GM12878 (cell line): ENCODE data around the gene COMMD10. TPM values are rescaled to one million over a fixed set of nuclear protein-coding genes. Genes with fewer than 3 reads are reported as not detected.

Source experiments
- BCL3 ChIP-seq: IDR thresholded peaks from 2 replicates; pipeline ENCODE4 v1.6.1; 2011; ENCODE audit warnings: borderline replicate concordance, low read depth, mild to moderate bottlenecking, moderate library complexity, low read length; ENCODE audit not compliant: insufficient read depth, poor library complexity, severe bottlenecking
- CREB1 ChIP-seq: IDR thresholded peaks from 2 replicates; pipeline ENCODE4 v1.6.1; 2012; ENCODE audit warnings: low read depth, mild to moderate bottlenecking, inconsistent platforms
- ELK1 ChIP-seq: IDR thresholded peaks from 2 replicates; pipeline ENCODE4 v1.6.1; 2012; ENCODE audit warnings: low read depth, low read length, improper control_type of control experiment
- GABPA ChIP-seq: IDR thresholded peaks from 2 replicates; pipeline ENCODE4 v1.6.1; 2014; ENCODE audit warnings: antibody characterized with exemption, low read depth, mild to moderate bottlenecking, inconsistent platforms
- NFIC ChIP-seq: IDR thresholded peaks from 2 replicates; pipeline ENCODE4 v1.6.1; 2012; ENCODE audit warnings: low read depth, mild to moderate bottlenecking, inconsistent platforms, low read length, moderate library complexity
- NKRF ChIP-seq: fragments of 450-650 bp; conservative IDR thresholded peaks from 2 replicates; pipeline ENCODE4 v1.6.1; 2017; ENCODE audit warnings: mild to moderate bottlenecking, moderate library complexity
- RELA ChIP-seq: fragments of 450-650 bp; IDR thresholded peaks from 2 replicates; pipeline ENCODE4 v1.8.0; 2014; ENCODE audit warnings: borderline replicate concordance; ENCODE audit not compliant: partially characterized antibody
- RELB ChIP-seq: fragments of 450-650 bp; IDR thresholded peaks from 2 replicates; pipeline ENCODE4 v1.6.1; 2017; ENCODE audit warnings: low read depth, mild to moderate bottlenecking, moderate library complexity
- RUNX3 ChIP-seq: IDR thresholded peaks from 2 replicates; pipeline ENCODE4 v1.6.1; 2012; ENCODE audit warnings: low read length, inconsistent platforms
- SP1 ChIP-seq: IDR thresholded peaks from one replicate; pipeline ENCODE4 v1.6.1; 2011; ENCODE audit warnings: low read depth, low read length
- SRF ChIP-seq, 2 experiments: IDR thresholded peaks; 2 replicates each; pipeline ENCODE4 v1.6.1; 2011; ENCODE audit warnings: low read depth in 2 of 2, low read length in 2 of 2, mild to moderate bottlenecking in 1 of 2, moderate library complexity in 1 of 2
- ZNF207 ChIP-seq: fragments of 450-650 bp; IDR thresholded peaks from 2 replicates; pipeline ENCODE4 v1.6.1; 2014; ENCODE audit warnings: antibody characterized with exemption, mild to moderate bottlenecking, borderline replicate concordance
- ZNF687 ChIP-seq: fragments of 450-650 bp; IDR thresholded peaks from 2 replicates; pipeline ENCODE4 v1.6.1; 2017; ENCODE audit warnings: mild to moderate bottlenecking, moderate library complexity
- polyA plus RNA-seq, 11 experiments: library from polyadenylated mRNA; depleted of rRNA in 4 of 11; unstranded in 6 of 11; stranded (reverse) in 5 of 11; fragments of >200 nt; fragmentation: Nextera tagmentation in 4 of 11; fragmentation: Illumina TruSeq in 1 of 11; extraction: Ambion mirVana in 4 of 11; extraction: Trizol in 1 of 11; gene quantifications; 1 replicate in 1 of 11; 2 replicates in 10 of 11; pipeline versions ENCODE4 v1.2.1 to v1.2.3, GENCODE V29; 2011 to 2016; ENCODE audit warnings: inconsistent platforms in 2 of 11, missing spikeins in 2 of 11, low read depth in 1 of 11
- total RNA-seq, 4 experiments: library from RNA; depleted of rRNA in 3 of 4; stranded (reverse); fragments of >200 nt in 3 of 4; fragmentation: Illumina TruSeq in 1 of 4; extraction: Trizol in 1 of 4; gene quantifications; 2 replicates each; pipeline versions ENCODE4 v1.2.1 to v1.2.3, GENCODE V29; 2013 to 2021

Gene COMMD10
- total and polyA plus RNA-seq, 10 of the 15 experiments (the other 5 are each of a cell fraction or from before 2014, with no cell fraction given): 19.6 to 98.7 (median 28.0) TPM

- TF ChIP-seq ZNF687: peak; percentile 83; the same call in 1 of the 2 replicates
- TF ChIP-seq NKRF: peak; percentile 73
- peak; percentile 88 for TF ChIP-seq CREB1
- TF ChIP-seq ELK1: peak; percentile 65
- peak; percentile 73 for TF ChIP-seq RELA
- TF ChIP-seq GABPA: peak; percentile 80
- TF ChIP-seq NFIC: peak; percentile 35; the same call in 1 of the 2 replicates
- TF ChIP-seq RUNX3: peak; percentile 76
- peak; percentile 55; the same call in 1 of the 2 replicates for TF ChIP-seq RELB
- peak; percentile 71; the same call in 1 of the 2 replicates for TF ChIP-seq ZNF207
- TF ChIP-seq SRF (IDR thresholded peaks at IDR 0.05; ENCODE audit: low read depth in 2 of 2, low read length in 2 of 2): peak in 1 of 2 experiments; percentile 72; a peak in 1 of 4 replicates
- TF ChIP-seq SP1: peak; percentile 21
- peak; percentile 35 for TF ChIP-seq BCL3
Observed at GRCh38 chr5:116084871-116085715, at the start of gene COMMD10 (continued).
